Smooth muscle cell (in vitro differentiated cells): ENCODE results near the gene SPATA31E1. TPM values are rescaled to one million over a fixed set of nuclear protein-coding genes. Genes with fewer than 3 reads are reported as not detected.
"Not testable (repeated sequence)": the region's sequence is repeated elsewhere in the genome, so short reads cannot be mapped to it uniquely, and the experiment has no call there.

ENCODE experiments used
- DNase-seq: peaks from one replicate; lab custom pipeline; 2025; ENCODE audit not compliant: unreplicated experiment; lab: John Stamatoyannopoulos, UW
- H2AFZ ChIP-seq: fragments of 200-600 bp; sonication (generic); 2 replicates; pipeline ENCODE4 v1.6.0; 2016; ENCODE audit warnings: antibody characterized with exemption, low read depth, mild to moderate bottlenecking
- H3F3A ChIP-seq: fragments of 200-600 bp; sonication (generic); 2 replicates; pipeline ENCODE4 v1.6.0; 2017; ENCODE audit warnings: antibody characterized with exemption, low read depth
- H3K27ac ChIP-seq: fragments of 200-600 bp; sonication (generic); 2 replicates; pipeline ENCODE4 v1.5.1; 2016; ENCODE audit warnings: low read depth, mild to moderate bottlenecking
- H3K27me3 ChIP-seq: fragments of 200-600 bp; sonication (generic); 2 replicates; pipeline ENCODE4 v1.6.1; 2016; ENCODE audit warnings: low read depth, mild to moderate bottlenecking
- H3K36me3 ChIP-seq: fragments of 200-600 bp; sonication (generic); 2 replicates; pipeline ENCODE4 v1.5.1; 2016; ENCODE audit warnings: low read depth
- H3K4me1 ChIP-seq: fragments of 200-600 bp; sonication (generic); 2 replicates; pipeline ENCODE4 v1.5.1; 2016; ENCODE audit warnings: low read depth
- H3K4me2 ChIP-seq: fragments of 200-600 bp; sonication (generic); 2 replicates; pipeline ENCODE4 v1.6.0; 2016; ENCODE audit warnings: mild to moderate bottlenecking
- H3K4me3 ChIP-seq: fragments of 200-600 bp; sonication (generic); 2 replicates; pipeline ENCODE4 v1.5.1; 2016; ENCODE audit warnings: mild to moderate bottlenecking
- H3K79me2 ChIP-seq: fragments of 200-600 bp; sonication (generic); 2 replicates; pipeline ENCODE4 v1.6.0; 2016; ENCODE audit warnings: low read depth, mild to moderate bottlenecking
- H3K9ac ChIP-seq: fragments of 200-600 bp; sonication (generic); 2 replicates; pipeline ENCODE4 v1.6.0; 2016; ENCODE audit warnings: low read depth
- H3K9me3 ChIP-seq: fragments of 200-600 bp; sonication (generic); replicated peaks from 2 replicates; pipeline ENCODE4 v1.5.1; 2016; ENCODE audit warnings: low read depth
- H4K20me1 ChIP-seq: fragments of 200-600 bp; sonication (generic); 2 replicates; pipeline ENCODE4 v1.6.0; 2016; ENCODE audit warnings: low read depth
- CTCF ChIP-seq: fragments of 200-600 bp; sonication (generic); IDR thresholded peaks from 2 replicates; pipeline ENCODE4 v1.5.1; 2017; ENCODE audit warnings: borderline replicate concordance, mild to moderate bottlenecking, antibody characterized with exemption; ENCODE audit not compliant: insufficient read depth, poor library complexity, severe bottlenecking
- whole genome bisulfite sequencing: methylation state at CpG from one replicate; pipeline ENCODE4 v1.1.7; 2016; ENCODE audit warnings: low lambda C conversion rate; 5-methylcytosine and 5-hydroxymethylcytosine counted together
- polyA plus RNA-seq: library from polyadenylated mRNA; unstranded; fragments of >200 nt; fragmentation: Nextera tagmentation; extraction: Ambion mirVana; gene quantifications from 2 replicates; pipeline ENCODE4 v1.2.1, GENCODE V29; 2016
- total RNA-seq: library from RNA; depleted of rRNA; stranded (reverse); fragments of >200 nt; gene quantifications from 2 replicates; pipeline ENCODE4 v1.2.3, GENCODE V29; 2014

The SPATA31E1 gene
- total and polyA plus RNA-seq, 2 experiments from 2014 or later: not detected

- no peaks in the 10 kb centered on the region for H3K36me3 ChIP-seq
- no peaks in the 10 kb centered on the region for H3F3A ChIP-seq
- H3K4me2 ChIP-seq: no peak overlapping the region
- no peak overlapping the region for H3K27ac ChIP-seq
- 92% methylated on average over 20 of the region's 20 CpGs for WGBS
- no peak overlapping the region for H3K4me3 ChIP-seq
- H2AFZ ChIP-seq: no peak overlapping the region
- H3K9me3 ChIP-seq: no peaks in the 10 kb centered on the region
- H4K20me1 ChIP-seq: no peaks in the 10 kb centered on the region
- H3K4me1 ChIP-seq: no peaks in the 10 kb centered on the region
- no peaks in the 10 kb centered on the region for H3K79me2 ChIP-seq
- no peaks in the 10 kb centered on the region for H3K27me3 ChIP-seq
- no peak overlapping the region for H3K9ac ChIP-seq
- no peak for DNase-seq
- TF ChIP-seq CTCF: no peak
Observed at GRCh38 chr9:87909310-87910041, 26.8 kb downstream of the SPATA31E1 start.

- no peak overlapping the region for H3K4me2 ChIP-seq
- no peaks in the 10 kb centered on the region for H3K36me3 ChIP-seq
- H3K79me2 ChIP-seq: no peaks in the 10 kb centered on the region
- no peak for TF ChIP-seq CTCF
- no peak for DNase-seq
- no peak overlapping the region for H3K27ac ChIP-seq
- no peaks in the 10 kb centered on the region for H3F3A ChIP-seq
- WGBS: 62% methylated on average over 3 of the region's 3 CpGs
- H4K20me1 ChIP-seq: no peaks in the 10 kb centered on the region
- H2AFZ ChIP-seq: peak overlapping the region; percentile 48
- H3K4me1 ChIP-seq: no peaks in the 10 kb centered on the region
- H3K9ac ChIP-seq: no peak overlapping the region
- H3K4me3 ChIP-seq: no peak overlapping the region
- H3K9me3 ChIP-seq: no peaks in the 10 kb centered on the region
- no peaks in the 10 kb centered on the region for H3K27me3 ChIP-seq
Observed at GRCh38 chr9:87910821-87911220, 28.1 kb downstream of the SPATA31E1 start.

GRCh38 chr9:87917662-87918061, 35.0 kb downstream of the SPATA31E1 start, which contains the start of gene SPATA31C1:
Gene SPATA31C1 (plus strand): TSS chr9:87917962.
- not testable (repeated sequence) for H3K4me3 ChIP-seq, H3F3A ChIP-seq, H3K4me2 ChIP-seq, H3K9ac ChIP-seq, H2AFZ ChIP-seq, H3K36me3 ChIP-seq, H3K4me1 ChIP-seq, H3K27ac ChIP-seq, H3K9me3 ChIP-seq, H3K79me2 ChIP-seq, H4K20me1 ChIP-seq, H3K27me3 ChIP-seq, DNase-seq
- no CpG with 5 or more reads among the region's 8 CpGs for WGBS

- not testable (repeated sequence) for H3K4me1 ChIP-seq, H3K79me2 ChIP-seq, H3K9ac ChIP-seq, H3K36me3 ChIP-seq, H4K20me1 ChIP-seq, H3K27ac ChIP-seq, H3K4me2 ChIP-seq, DNase-seq, H2AFZ ChIP-seq, H3F3A ChIP-seq, H3K9me3 ChIP-seq, H3K4me3 ChIP-seq, H3K27me3 ChIP-seq
- whole genome bisulfite sequencing: 86% methylated on average over 12 of the region's 13 CpGs
Observed at GRCh38 chr9:87919013-87919412, 36.3 kb downstream of the SPATA31E1 start.

- not testable (repeated sequence) for H3F3A ChIP-seq, H3K79me2 ChIP-seq, DNase-seq
Observed at GRCh38 chr9:87921561-87921960, 38.9 kb downstream of the SPATA31E1 start.

GRCh38 chr9:87923012-87923411, 40.3 kb downstream of the SPATA31E1 start:
- H3K79me2 ChIP-seq, H3K9ac ChIP-seq, H4K20me1 ChIP-seq, H3K4me2 ChIP-seq, H3K4me3 ChIP-seq, H3K9me3 ChIP-seq, H3F3A ChIP-seq, H3K27me3 ChIP-seq, H3K4me1 ChIP-seq, H3K27ac ChIP-seq, DNase-seq, H3K36me3 ChIP-seq, H2AFZ ChIP-seq: not testable (repeated sequence)
- WGBS: 28% methylated on average over 8 of the region's 10 CpGs

More at GRCh38 chr9:87921561-87921960, 38.9 kb downstream of the SPATA31E1 start:
- WGBS: 93% methylated on average over 7 of the region's 8 CpGs
- H3K4me2 ChIP-seq, H2AFZ ChIP-seq, H3K4me3 ChIP-seq, H3K9ac ChIP-seq, H4K20me1 ChIP-seq, H3K4me1 ChIP-seq, H3K36me3 ChIP-seq, H3K9me3 ChIP-seq, H3K27ac ChIP-seq, H3K27me3 ChIP-seq: not testable (repeated sequence)

- not testable (repeated sequence) for H3F3A ChIP-seq, H3K4me1 ChIP-seq, H4K20me1 ChIP-seq, H3K9me3 ChIP-seq, H3K27me3 ChIP-seq, H3K36me3 ChIP-seq, H3K9ac ChIP-seq, H3K79me2 ChIP-seq, H3K4me2 ChIP-seq, DNase-seq, H3K27ac ChIP-seq, H2AFZ ChIP-seq, H3K4me3 ChIP-seq
- WGBS: 96% methylated on average over 10 of the region's 10 CpGs
Observed at GRCh38 chr9:87924851-87925250, 42.2 kb downstream of the SPATA31E1 start.
